IPS-15b (cell line): ENCODE results near the gene PDE6C.

Experiments
- H3K27me3 ChIP-seq: one replicate; pipeline ENCODE4 v1.6.1; 2013; ENCODE audit warnings: low read length; ENCODE audit not compliant: control insufficient read depth, insufficient read depth
- H3K36me3 ChIP-seq: one replicate; pipeline ENCODE4 v1.6.1; 2013; ENCODE audit warnings: low read length; ENCODE audit not compliant: control insufficient read depth, insufficient read depth
- H3K4me1 ChIP-seq: one replicate; pipeline ENCODE4 v1.6.1; 2013; ENCODE audit warnings: mild to moderate bottlenecking, low read length; ENCODE audit not compliant: control insufficient read depth, insufficient read depth
- H3K4me3 ChIP-seq: one replicate; pipeline ENCODE4 v1.5.1; 2013; ENCODE audit warnings: low read depth, low read length
- H3K9ac ChIP-seq: one replicate; pipeline ENCODE4 v1.6.1; 2013; ENCODE audit warnings: low read depth, mild to moderate bottlenecking, low read length
- H3K9me3 ChIP-seq: one replicate; pipeline ENCODE4 v1.6.1; 2013; ENCODE audit warnings: mild to moderate bottlenecking, low read length; ENCODE audit not compliant: control insufficient read depth, insufficient read depth

Gene PDE6C

DNA sequence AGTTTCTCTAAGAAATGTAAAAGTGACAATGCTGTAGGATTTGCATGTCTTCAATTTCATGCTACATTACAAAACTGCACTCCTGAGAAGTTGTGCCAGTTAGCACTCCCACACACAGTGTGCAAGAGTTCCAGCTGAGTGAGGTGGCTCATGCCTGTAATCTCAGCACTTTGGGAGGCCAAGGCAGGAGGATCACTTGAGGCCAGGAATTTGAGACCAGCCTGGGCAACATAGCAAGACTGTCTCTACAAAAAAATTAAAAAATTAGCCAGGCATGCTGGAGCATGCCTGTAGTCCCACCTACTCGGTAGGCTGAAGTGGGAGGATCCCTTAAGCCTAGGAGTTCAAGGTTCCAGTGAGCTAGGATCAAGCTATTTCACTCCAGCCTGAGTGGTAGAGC is 45.4 kb downstream of the PDE6C start:
- Histone ChIP-seq H3K4me3 (no peak overlapping the region), H3K36me3 (no peaks in the 10 kb centered on the region), H3K9ac (no peak overlapping the region), H3K4me1 (no peaks in the 10 kb centered on the region), H3K9me3 (no peaks in the 10 kb centered on the region), H3K27me3 (no peaks in the 10 kb centered on the region)

DNA sequence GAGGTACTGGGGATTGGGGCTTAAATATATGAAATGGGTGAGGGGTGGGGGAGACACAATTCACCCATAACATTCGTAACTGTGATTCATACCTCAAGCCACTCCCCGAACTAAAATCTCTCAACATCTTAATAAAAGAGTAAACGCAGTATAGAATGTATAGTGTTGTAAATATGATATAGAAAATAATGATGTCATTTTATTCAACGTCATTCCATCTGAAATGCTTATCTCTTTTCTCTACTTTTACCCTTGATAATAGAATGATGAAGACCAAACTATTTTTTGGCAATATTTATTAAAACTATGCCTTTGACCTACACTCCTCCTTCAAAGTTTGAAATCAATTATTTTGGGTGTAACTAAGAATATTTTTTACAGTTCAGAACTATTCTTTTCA is 53.7 kb downstream of the PDE6C start:
- Histone ChIP-seq H3K27me3 (no peaks in the 10 kb centered on the region), H3K4me1 (no peaks in the 10 kb centered on the region), H3K9ac (no peak overlapping the region), H3K9me3 (no peaks in the 10 kb centered on the region), H3K36me3 (peaks cover 2% of the 10 kb centered on the region), H3K4me3 (no peak overlapping the region)

DNA sequence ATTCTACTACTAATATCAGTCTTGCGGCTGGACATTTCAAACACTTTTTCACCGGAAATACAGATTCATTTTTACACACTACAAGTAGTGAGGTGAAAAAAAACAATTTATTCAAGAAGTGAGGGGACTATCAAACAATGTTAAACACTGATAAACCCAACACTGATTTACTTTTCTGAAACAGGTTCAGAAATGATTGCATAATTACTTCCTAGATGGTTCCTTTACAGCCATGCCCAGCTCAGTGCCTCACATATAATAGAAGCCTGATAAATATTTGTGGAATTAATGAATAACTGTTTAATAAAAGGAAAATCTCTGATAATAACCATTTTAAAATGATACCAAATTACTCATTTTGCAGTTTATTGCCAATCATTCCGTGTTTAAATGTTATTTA is 55.5 kb downstream of the PDE6C start:
- Histone ChIP-seq H3K36me3 (peaks cover 2% of the 10 kb centered on the region), H3K9ac (no peak overlapping the region), H3K27me3 (no peaks in the 10 kb centered on the region), H3K4me1 (no peaks in the 10 kb centered on the region), H3K9me3 (no peaks in the 10 kb centered on the region), H3K4me3 (no peak overlapping the region)

DNA sequence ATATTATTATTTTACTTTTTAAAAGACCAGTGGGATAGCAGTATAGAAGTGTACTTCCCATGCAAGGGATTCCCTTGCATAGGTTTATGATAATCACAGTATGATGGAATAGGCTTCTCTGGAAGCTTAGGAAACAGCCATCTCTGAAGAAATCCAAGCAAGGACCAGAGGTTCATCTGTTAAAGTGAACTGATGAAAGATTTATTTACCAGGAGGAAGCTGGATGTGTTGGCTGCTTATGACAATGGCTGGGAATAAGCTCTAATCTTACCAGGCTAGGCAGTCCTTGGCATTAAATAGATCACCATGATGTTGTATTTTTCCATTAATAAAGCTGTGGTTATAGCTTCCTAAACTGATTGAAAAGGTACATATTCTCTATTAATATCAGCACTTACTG is 58.0 kb downstream of the PDE6C start:
- H3K27me3 ChIP-seq = no peaks in the 10 kb centered on the region
- H3K4me3 ChIP-seq = no peak overlapping the region
- no peaks in the 10 kb centered on the region for H3K9me3 ChIP-seq
- H3K9ac ChIP-seq = no peak overlapping the region
- peaks cover 2% of the 10 kb centered on the region for H3K36me3 ChIP-seq
- H3K4me1 ChIP-seq = no peaks in the 10 kb centered on the region

DNA sequence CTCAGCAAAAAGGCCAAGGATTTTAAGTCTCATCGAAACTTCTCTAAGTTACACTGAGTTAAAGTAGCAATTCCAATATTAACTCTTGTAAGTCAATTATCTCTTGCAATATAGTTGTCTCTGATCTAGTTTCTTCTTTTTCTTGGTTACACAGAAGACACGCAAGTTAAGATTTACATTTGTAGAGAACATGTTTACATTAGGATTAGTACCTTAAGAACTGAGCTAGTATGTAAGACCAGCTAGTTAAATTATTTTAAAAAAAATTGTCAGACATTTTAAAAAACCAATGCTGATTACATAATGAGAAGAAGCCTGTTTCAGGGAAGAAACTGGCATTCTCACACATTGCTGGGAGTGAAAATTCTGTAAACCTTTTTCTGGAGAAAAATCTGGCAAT is 58.7 kb downstream of the PDE6C start:
- Histone ChIP-seq H3K4me3 (no peak overlapping the region), H3K9me3 (no peaks in the 10 kb centered on the region), H3K4me1 (no peaks in the 10 kb centered on the region), H3K36me3 (peaks cover 2% of the 10 kb centered on the region), H3K27me3 (no peaks in the 10 kb centered on the region), H3K9ac (no peak overlapping the region)

DNA sequence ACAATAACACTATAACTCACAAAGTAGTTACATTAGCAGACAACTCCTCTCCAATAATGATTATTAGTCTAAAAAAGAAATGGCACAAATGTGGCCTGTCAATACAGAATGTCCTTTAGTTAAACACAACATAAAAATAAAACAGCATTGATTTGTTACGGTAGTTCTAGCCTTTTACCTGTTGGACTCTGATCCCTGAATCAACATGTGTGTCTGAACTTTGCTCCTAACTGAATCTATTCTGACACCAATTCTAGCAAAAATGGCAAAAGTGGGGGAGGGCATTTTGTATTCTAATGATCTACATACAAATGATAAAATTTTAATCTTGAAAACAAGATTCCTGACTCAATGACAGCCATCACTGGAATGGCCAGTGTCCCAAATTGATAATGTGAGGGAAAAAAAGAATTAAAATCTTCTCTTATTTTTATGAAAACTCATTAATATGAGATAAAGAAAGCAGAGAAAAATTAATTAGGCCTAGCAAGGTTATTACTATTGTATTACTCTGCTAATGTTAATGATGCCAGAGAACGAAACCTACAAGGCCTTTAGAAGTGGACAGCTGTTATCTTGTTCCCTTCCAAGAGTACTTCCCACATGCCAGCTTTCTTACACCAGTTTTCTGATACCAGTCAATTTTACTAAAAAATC is 59.8 kb downstream of the PDE6C start:
- Histone ChIP-seq H3K36me3 (peaks cover 2% of the 10 kb centered on the region), H3K4me1 (no peaks in the 10 kb centered on the region), H3K9me3 (no peaks in the 10 kb centered on the region), H3K27me3 (no peaks in the 10 kb centered on the region), H3K4me3 (no peak overlapping the region), H3K9ac (no peak overlapping the region)

DNA sequence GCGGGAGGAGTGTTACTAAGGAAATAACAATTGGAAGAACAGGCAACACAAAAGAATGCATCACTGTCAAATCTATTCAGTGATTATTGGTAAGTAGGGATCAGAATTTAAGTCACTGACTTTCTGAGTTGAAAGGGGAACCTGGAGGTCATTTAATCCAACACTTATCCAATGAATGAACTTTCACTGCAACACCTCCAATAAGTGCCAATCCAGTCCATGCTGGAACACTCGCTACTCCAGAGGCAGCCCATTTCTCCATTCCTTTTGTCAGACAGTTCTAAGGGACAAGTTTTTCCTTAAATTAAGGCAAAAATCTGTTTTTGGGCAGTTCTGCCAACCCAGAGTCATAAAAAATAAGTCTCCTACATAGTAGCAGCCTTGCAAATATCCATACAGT is 60.6 kb downstream of the PDE6C start:
- Histone ChIP-seq H3K4me1 (no peaks in the 10 kb centered on the region), H3K27me3 (no peaks in the 10 kb centered on the region), H3K9ac (no peak overlapping the region), H3K4me3 (no peak overlapping the region), H3K36me3 (peaks cover 2% of the 10 kb centered on the region), H3K9me3 (no peaks in the 10 kb centered on the region)

DNA sequence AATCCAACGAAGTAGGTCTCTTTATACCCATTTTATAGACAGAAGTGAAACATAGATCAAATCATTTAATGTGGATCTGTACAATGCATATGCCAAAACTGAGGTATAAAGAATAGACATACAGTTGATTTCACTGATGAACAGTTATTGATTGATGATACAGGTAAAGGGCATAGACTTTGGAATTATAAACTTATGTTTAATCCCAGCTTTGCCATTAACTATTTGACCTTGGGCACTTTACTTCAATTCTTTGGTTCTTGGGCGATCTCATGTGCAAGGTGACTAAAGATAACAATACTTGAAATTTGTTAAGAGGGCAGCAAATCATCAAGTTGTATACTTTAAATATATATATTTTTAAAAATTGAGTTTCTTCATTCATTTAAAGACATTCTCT is 61.5 kb downstream of the PDE6C start:
- H3K9me3 ChIP-seq = no peaks in the 10 kb centered on the region
- no peak overlapping the region for H3K4me3 ChIP-seq
- no peaks in the 10 kb centered on the region for H3K27me3 ChIP-seq
- no peak overlapping the region for H3K9ac ChIP-seq
- peaks cover 2% of the 10 kb centered on the region for H3K36me3 ChIP-seq
- H3K4me1 ChIP-seq = no peaks in the 10 kb centered on the region

DNA sequence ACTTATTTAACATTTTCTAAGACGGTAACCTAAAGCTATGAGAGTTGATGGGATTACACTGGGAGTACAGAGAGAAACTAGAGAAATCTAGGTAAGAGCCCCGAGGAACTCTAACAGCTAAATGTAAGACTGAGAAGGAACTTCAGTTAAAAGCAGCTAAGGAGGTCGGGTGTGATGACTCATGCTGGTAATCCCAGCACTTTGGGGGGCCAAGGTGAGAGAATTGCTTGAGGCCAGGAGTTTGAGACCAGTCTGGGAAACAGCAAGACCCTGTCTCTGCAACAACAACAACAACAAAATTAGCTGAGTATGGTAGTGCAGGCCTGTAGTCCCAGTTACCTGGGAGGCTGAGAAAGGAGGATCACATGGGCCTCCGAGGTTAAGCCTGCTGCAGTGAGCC is 66.0 kb downstream of the PDE6C start:
- no peaks in the 10 kb centered on the region for H3K27me3 ChIP-seq
- no peak overlapping the region for H3K4me3 ChIP-seq
- H3K4me1 ChIP-seq = no peaks in the 10 kb centered on the region
- no peaks in the 10 kb centered on the region for H3K9me3 ChIP-seq
- no peak overlapping the region for H3K9ac ChIP-seq
- no peaks in the 10 kb centered on the region for H3K36me3 ChIP-seq

DNA sequence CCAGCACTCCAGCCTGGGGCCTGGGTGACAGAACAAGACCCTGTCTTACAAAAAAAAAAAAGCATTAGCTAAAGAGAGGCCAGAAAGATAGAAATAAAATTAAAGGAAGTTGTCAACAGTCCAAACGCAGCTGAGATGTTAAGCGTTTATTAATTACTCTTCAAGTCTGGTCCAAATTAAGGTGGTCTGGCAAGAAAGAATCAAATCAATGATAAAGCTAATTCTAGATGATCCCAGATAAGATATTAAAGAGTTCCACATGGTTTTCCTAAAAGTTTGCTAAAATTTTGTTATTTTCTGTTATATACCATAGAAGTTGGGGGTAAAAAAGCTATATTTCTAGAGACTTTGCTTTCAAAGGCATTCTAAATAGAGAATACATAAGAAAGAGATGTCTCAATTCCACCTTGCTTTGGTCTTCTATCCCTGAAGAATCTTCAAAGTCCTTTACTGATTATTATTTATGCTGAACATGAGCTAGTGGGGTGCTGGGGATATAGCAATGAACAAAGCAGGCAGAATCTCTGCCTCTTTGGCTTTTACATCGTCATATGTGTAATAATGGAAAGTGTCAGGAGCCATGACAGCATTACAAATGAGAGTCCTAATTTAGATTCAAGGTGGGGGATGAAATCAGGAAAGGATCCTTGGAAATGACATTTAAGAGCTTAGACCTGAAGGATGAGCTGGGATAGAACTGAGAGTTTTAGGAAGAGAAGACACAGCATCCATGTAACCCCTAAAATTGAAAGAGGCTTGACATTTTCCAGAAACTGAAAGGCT is 66.7 kb downstream of the PDE6C start:
- no peak overlapping the region for H3K9ac ChIP-seq
- no peaks in the 10 kb centered on the region for H3K36me3 ChIP-seq

DNA sequence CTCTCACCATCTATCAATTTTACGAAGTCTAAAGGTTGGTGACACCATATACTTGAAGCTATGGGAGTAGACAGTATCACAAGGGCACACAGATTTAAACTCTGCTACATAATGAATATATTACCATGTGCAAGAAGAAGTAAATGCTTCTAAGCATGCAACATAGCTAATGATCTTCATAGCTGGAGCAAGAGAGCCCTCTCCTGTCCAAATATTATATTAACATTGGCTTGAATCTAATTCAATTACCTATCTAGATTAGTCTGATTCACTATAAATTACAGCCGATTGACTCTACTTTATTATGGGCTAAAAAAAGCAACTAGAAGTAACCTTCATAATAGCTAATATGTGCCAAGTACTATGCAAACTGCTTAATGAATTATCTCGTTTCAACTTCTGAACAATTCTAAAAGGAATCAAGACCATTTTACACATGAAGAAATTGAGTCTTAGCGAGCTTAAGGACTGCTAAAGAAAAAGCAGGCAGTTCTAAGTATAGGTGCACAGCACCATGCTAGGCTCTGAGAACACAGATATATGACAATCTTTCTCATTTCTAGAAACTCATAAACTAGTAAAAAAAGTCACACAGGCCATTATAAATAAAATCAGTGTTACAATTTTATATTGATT is 68.2 kb downstream of the PDE6C start:
- no peaks in the 10 kb centered on the region for H3K9me3 ChIP-seq
- no peak overlapping the region for H3K4me3 ChIP-seq
- H3K9ac ChIP-seq = no peak overlapping the region
- no peaks in the 10 kb centered on the region for H3K27me3 ChIP-seq
- peaks cover 7% of the 10 kb centered on the region for H3K4me1 ChIP-seq
- no peaks in the 10 kb centered on the region for H3K36me3 ChIP-seq

More for the DNA sequence above, 66.7 kb downstream of the PDE6C start:
- Histone ChIP-seq H3K4me3 (no peak overlapping the region), H3K4me1 (no peaks in the 10 kb centered on the region), H3K9me3 (no peaks in the 10 kb centered on the region), H3K27me3 (no peaks in the 10 kb centered on the region)

DNA sequence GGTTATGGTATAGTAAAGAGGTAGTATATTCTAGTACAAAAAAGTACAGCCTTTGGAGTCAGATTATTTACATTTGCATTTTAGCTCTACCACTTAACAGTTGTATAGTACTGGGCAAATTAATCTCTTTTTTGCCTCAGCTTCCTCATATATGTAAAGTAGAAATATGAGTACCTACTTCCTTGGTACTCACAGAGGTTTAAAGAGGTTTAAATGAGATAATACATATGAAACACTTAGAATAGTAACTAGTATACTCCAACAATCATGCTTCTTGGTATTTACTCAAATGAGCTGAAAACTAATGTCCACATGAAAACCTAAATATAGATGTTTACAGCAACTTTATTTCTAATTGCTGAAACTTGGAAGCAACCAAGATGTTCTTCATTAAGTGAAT is 75.4 kb downstream of the PDE6C start:
- Histone ChIP-seq H3K36me3 (no peaks in the 10 kb centered on the region), H3K9ac (no peak overlapping the region), H3K4me3 (no peak overlapping the region), H3K4me1 (peaks cover 7% of the 10 kb centered on the region), H3K9me3 (no peaks in the 10 kb centered on the region), H3K27me3 (no peaks in the 10 kb centered on the region)
